Non-pigmented ciliary epithelial cell (primary cell): Measurements from ENCODE around the gene HSD3B2.

Source experiments
- DNase-seq: peaks from one replicate; pipeline ENCODE4 v3.0.0-alpha.2; 2010; ENCODE audit warnings: low read depth

Gene HSD3B2

GRCh38 chr1:119397986-119398385, 17.0 kb upstream of the HSD3B2 start:
- DNase-seq, result no peak

- DNase-seq, result no peak
Observed at GRCh38 chr1:119404736-119405135, 10.2 kb upstream of the HSD3B2 start.

- DNase-seq, result peak; percentile 2
Observed at GRCh38 chr1:119409731-119410130, 5.2 kb upstream of the HSD3B2 start.

GRCh38 chr1:119410961-119411360, 4.0 kb upstream of the HSD3B2 start:
- no peak for DNase-seq

- no peak for DNase-seq
Observed at GRCh38 chr1:119416006-119416640, 1.2 kb downstream of the HSD3B2 start.

- no peak for DNase-seq
Observed at GRCh38 chr1:119419109-119419508, 4.2 kb downstream of the HSD3B2 start.

GRCh38 chr1:119420638-119421037, 5.7 kb downstream of the HSD3B2 start:
- DNase-seq, result no peak

GRCh38 chr1:119422631-119423030, 7.7 kb downstream of the HSD3B2 start:
- no peak for DNase-seq

- DNase-seq, result no peak
Observed at GRCh38 chr1:119428991-119429390, 14.0 kb downstream of the HSD3B2 start.

GRCh38 chr1:119429687-119430086, 14.7 kb downstream of the HSD3B2 start:
- DNase-seq, result no peak

GRCh38 chr1:119430486-119430885, 15.5 kb downstream of the HSD3B2 start:
- DNase-seq, result no peak

GRCh38 chr1:119431836-119432235, 16.9 kb downstream of the HSD3B2 start:
- DNase-seq, result no peak

GRCh38 chr1:119435052-119435451, 20.1 kb downstream of the HSD3B2 start:
- DNase-seq, result no peak

GRCh38 chr1:119438761-119439160, 23.8 kb downstream of the HSD3B2 start:
- no peak for DNase-seq

- no peak for DNase-seq
Observed at GRCh38 chr1:119440721-119441307, 25.9 kb downstream of the HSD3B2 start.

GRCh38 chr1:119442756-119443155, 27.8 kb downstream of the HSD3B2 start:
- DNase-seq, result no peak

GRCh38 chr1:119446321-119446720, 31.4 kb downstream of the HSD3B2 start:
- no peak for DNase-seq

- no peak for DNase-seq
Observed at GRCh38 chr1:119447344-119448126, 32.6 kb downstream of the HSD3B2 start.

- DNase-seq, result no peak
Observed at GRCh38 chr1:119448127-119448511, 33.2 kb downstream of the HSD3B2 start.

- no peak for DNase-seq
Observed at GRCh38 chr1:119449971-119450370, 35.0 kb downstream of the HSD3B2 start.

- DNase-seq, result no peak
Observed at GRCh38 chr1:119451158-119451557, 36.2 kb downstream of the HSD3B2 start.

GRCh38 chr1:119452091-119452490, 37.1 kb downstream of the HSD3B2 start:
- DNase-seq, result no peak

GRCh38 chr1:119453021-119453420, 38.1 kb downstream of the HSD3B2 start:
- DNase-seq, result no peak
